ENCODE data around the gene RAD21L1.

- no peak for TF ChIP-seq CTCF (IDR thresholded peaks at IDR 0.05; ENCODE audit: low read depth, low read length)
- TF ChIP-seq POLR2A (IDR thresholded peaks at IDR 0.05; ENCODE audit: extremely low read depth, insufficient read length) = no peak
Measured at GRCh38 chr20:1294497-1294896, 68.7 kb downstream of the RAD21L1 start.
